ENCODE results near the gene ADORA1. TPM values are rescaled to one million over a fixed set of nuclear protein-coding genes. Genes with fewer than 3 reads are reported as not detected.
A peak's percentile ranks its signal among the peaks of the same experiment; 100 is the strongest.

Gene ADORA1
- not detected in 2 replicates for total RNA-seq

GRCh38 chr1:203127666-203128430 lies at the start of gene ADORA1:
Gene ADORA1 (plus strand): TSS chr1:203127726. CDS start chr1:203128842, 1,116 bp downstream.
- Mint-ChIP-seq H3K4me3 (peak within 1 kb of the TSS; percentile 28), H3K4me1 (peaks cover 16% of the 10 kb centered on the region), H3K27me3 (peaks cover 34% of the 10 kb centered on the region), H3K9me3 (no peaks in the 10 kb centered on the region), H3K27ac (no peak within 1 kb of the TSS), H3K36me3 (ENCODE audit: low read depth) (no peaks in the 10 kb centered on the region)
- CTCF ChIA-PET = no interaction called here
- ATAC-seq (ENCODE audit: low read depth) (no peak), DNase-seq (no peak)
- TF ChIP-seq, protein P1, sequence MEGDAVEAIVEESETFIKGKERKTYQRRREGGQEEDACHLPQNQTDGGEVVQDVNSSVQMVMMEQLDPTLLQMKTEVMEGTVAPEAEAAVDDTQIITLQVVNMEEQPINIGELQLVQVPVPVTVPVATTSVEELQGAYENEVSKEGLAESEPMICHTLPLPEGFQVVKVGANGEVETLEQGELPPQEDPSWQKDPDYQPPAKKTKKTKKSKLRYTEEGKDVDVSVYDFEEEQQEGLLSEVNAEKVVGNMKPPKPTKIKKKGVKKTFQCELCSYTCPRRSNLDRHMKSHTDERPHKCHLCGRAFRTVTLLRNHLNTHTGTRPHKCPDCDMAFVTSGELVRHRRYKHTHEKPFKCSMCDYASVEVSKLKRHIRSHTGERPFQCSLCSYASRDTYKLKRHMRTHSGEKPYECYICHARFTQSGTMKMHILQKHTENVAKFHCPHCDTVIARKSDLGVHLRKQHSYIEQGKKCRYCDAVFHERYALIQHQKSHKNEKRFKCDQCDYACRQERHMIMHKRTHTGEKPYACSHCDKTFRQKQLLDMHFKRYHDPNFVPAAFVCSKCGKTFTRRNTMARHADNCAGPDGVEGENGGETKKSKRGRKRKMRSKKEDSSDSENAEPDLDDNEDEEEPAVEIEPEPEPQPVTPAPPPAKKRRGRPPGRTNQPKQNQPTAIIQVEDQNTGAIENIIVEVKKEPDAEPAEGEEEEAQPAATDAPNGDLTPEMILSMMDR (IDR thresholded peaks at IDR 0.05) = no peak
- POLR2A ChIA-PET = no interaction called here
- intact Hi-C loops (cut with micrococcal nuclease) = no loop called here

- TF ChIP-seq, protein P1 (IDR thresholded peaks at IDR 0.05) = no peak
- H3K27me3 Mint-ChIP-seq = peaks cover 39% of the 10 kb centered on the region
- ChIA-PET POLR2A (no interaction called here), CTCF (no interaction called here)
- no peaks in the 10 kb centered on the region for H3K9me3 Mint-ChIP-seq
- H3K36me3 Mint-ChIP-seq (ENCODE audit: low read depth) = no peaks in the 10 kb centered on the region
- DNase-seq (no peak), ATAC-seq (ENCODE audit: low read depth) (no peak)
- no peak overlapping the region for H3K27ac Mint-ChIP-seq
- intact Hi-C loops (cut with micrococcal nuclease) = no loop called here
- peaks cover 6% of the 10 kb centered on the region for H3K4me1 Mint-ChIP-seq
- H3K4me3 Mint-ChIP-seq = no peak overlapping the region
These were observed 49.6 kb upstream of the ADORA1 start for GRCh38 chr1:203077956-203078355.

GRCh38 chr1:203078478-203078877 lies 49.0 kb upstream of the ADORA1 start:
- Mint-ChIP-seq H3K27me3 (peaks cover 34% of the 10 kb centered on the region), H3K9me3 (no peaks in the 10 kb centered on the region), H3K27ac (no peak overlapping the region), H3K4me3 (no peak overlapping the region), H3K4me1 (peaks cover 6% of the 10 kb centered on the region), H3K36me3 (ENCODE audit: low read depth) (no peaks in the 10 kb centered on the region)
- DNase-seq = no peak
- ATAC-seq (ENCODE audit: low read depth) = no peak
- TF ChIP-seq, protein P1 (IDR thresholded peaks at IDR 0.05) = no peak
- ChIA-PET CTCF (no interaction called here), POLR2A (no interaction called here)
- intact Hi-C loops (cut with micrococcal nuclease) = no loop called here

DNA sequence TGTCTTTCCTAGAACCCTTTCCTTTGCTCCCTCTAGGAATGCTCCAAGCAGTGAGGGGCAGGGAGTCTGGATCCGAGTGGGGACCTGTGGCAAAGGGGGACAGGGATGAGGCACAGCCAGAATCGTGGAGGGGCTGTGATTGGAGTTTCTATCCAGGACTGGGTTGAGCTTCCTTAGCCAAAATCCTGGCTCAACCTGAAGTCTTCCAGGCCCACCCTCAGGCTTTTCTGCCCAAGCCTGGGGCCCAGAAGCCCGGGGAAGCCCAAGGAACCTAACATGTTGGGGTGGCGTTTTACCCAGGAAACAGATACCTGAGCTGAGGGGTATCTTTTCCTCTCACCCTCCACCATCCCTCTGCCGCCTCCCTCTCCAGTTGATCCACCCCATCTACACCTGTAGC lies 47.1 kb upstream of the ADORA1 start:
- CTCF ChIA-PET = no interaction called here
- Mint-ChIP-seq H3K27me3 (peaks cover 20% of the 10 kb centered on the region), H3K27ac (no peak overlapping the region), H3K9me3 (no peaks in the 10 kb centered on the region), H3K36me3 (ENCODE audit: low read depth) (no peaks in the 10 kb centered on the region), H3K4me1 (peaks cover 5% of the 10 kb centered on the region), H3K4me3 (no peak overlapping the region)
- ATAC-seq (ENCODE audit: low read depth) (no peak), DNase-seq (no peak)
- intact Hi-C loops (cut with micrococcal nuclease) = no loop called here
- TF ChIP-seq, protein P1 (IDR thresholded peaks at IDR 0.05) = no peak
- POLR2A ChIA-PET = no interaction called here

DNA sequence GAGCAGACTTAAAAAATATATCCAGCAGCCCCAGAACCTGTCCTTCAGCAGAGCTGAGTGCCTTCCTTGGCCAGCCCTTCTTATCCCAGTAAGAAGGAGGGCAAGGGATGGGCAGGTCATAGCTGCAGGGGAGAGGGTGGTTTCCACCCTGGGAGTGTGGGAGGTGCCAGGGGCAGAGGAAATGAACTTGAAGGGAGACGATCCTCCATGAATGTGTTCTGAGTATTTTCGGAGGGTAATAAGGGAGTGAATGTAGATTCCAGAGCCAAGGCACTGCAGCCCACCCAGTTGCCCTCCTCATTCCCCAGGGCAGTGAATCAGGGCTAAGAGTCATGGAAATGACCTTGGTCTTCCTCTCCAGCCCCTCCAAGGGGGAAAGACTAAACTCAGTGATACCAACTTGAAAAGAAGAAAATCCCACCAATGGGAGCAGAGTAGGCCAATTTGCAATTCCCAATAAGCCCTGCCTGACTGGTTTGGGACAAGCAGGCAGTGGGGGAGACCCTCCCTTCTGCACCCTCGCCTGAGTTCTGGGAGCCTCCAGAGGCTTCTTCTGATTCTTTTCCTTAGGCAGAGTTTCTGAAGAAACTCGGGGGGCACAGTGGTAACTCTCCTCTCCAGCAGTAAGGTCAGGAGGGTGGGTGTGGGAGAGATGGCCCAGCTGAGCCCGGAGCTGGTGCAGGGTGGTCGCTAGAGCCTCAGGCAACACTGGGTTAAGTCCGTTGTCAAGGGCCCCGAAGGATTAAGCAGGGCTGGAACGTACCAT lies 45.9 kb upstream of the ADORA1 start:
- Mint-ChIP-seq H3K4me1 (no peaks in the 10 kb centered on the region), H3K4me3 (no peak overlapping the region), H3K9me3 (no peaks in the 10 kb centered on the region), H3K36me3 (ENCODE audit: low read depth) (no peaks in the 10 kb centered on the region), H3K27ac (no peak overlapping the region), H3K27me3 (peaks cover 16% of the 10 kb centered on the region)
- DNase-seq (no peak), ATAC-seq (ENCODE audit: low read depth) (no peak)
- intact Hi-C loops (cut with micrococcal nuclease) = no loop called here
- TF ChIP-seq, protein P1 (IDR thresholded peaks at IDR 0.05) = no peak
- POLR2A ChIA-PET = no interaction called here
- CTCF ChIA-PET = no interaction called here
